MM.1S (cell line): ENCODE data around the gene SFMBT1.

Experiments
- CTCF ChIP-seq: fragments of 300-600 bp; sonication (generic); IDR thresholded peaks from 2 replicates; pipeline ENCODE4 v1.5.1; 2016; ENCODE audit warnings: antibody characterized with exemption, low read length, mixed read lengths
- EZH2 ChIP-seq: fragments of 300-600 bp; sonication (generic); optimal IDR thresholded peaks from 2 replicates; pipeline ENCODE3; 2017; ENCODE audit warnings: low read depth, mild to moderate bottlenecking, antibody characterized with exemption, low read length, mixed read lengths
- EZH2phosphoT487 ChIP-seq: fragments of 300-600 bp; sonication (generic); IDR thresholded peaks from 2 replicates; pipeline ENCODE4 v1.6.1; 2018; ENCODE audit warnings: antibody characterized with exemption, low read length

- TF ChIP-seq CTCF: no peak
- TF ChIP-seq EZH2phosphoT487: no peak
- TF ChIP-seq EZH2: no peak
Observed at GRCh38 chr3:52893723-52894122, 152.2 kb downstream of the SFMBT1 start.
